ENCODE measurements around the gene PELI3.

DNA sequence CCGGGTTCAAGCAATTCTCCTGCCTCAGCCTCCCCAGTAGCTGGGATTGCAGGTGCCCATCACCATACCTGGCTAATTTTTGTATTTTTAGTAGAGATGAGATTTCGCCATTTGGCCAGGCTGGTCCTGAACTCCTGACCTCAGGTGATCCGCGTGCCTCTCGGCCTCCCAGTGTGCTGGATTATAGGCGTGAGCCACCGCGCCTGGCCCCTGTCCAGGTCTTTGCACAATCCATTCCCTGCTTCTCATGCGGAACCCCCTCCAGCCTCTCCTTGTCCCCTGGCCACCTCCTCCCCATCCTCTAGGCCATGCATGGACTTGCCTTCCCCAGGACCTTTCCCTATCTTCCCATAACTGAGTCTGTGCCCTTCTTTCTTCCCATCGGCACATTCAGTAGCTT lies 22.3 kb downstream of the PELI3 start:
- TF ChIP-seq, protein P1, sequence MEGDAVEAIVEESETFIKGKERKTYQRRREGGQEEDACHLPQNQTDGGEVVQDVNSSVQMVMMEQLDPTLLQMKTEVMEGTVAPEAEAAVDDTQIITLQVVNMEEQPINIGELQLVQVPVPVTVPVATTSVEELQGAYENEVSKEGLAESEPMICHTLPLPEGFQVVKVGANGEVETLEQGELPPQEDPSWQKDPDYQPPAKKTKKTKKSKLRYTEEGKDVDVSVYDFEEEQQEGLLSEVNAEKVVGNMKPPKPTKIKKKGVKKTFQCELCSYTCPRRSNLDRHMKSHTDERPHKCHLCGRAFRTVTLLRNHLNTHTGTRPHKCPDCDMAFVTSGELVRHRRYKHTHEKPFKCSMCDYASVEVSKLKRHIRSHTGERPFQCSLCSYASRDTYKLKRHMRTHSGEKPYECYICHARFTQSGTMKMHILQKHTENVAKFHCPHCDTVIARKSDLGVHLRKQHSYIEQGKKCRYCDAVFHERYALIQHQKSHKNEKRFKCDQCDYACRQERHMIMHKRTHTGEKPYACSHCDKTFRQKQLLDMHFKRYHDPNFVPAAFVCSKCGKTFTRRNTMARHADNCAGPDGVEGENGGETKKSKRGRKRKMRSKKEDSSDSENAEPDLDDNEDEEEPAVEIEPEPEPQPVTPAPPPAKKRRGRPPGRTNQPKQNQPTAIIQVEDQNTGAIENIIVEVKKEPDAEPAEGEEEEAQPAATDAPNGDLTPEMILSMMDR (conservative IDR thresholded peaks at IDR 0.05; ENCODE audit: low read length) = no peak
- no peak for TF ChIP-seq EZH2phosphoT487 (IDR thresholded peaks at IDR 0.05; ENCODE audit: borderline replicate concordance)

Data from Loucy (cell line).